HG02588 (cell line): ENCODE data around the gene MB.

ENCODE experiments used
- ATAC-seq: cut with Tn5 transposase; IDR thresholded peaks from one replicate; pipeline ENCODE4 v1.9.1; 2021; ENCODE audit warnings: mild to moderate bottlenecking, moderate library complexity; ENCODE audit not compliant: unreplicated experiment

MB gene

DNA sequence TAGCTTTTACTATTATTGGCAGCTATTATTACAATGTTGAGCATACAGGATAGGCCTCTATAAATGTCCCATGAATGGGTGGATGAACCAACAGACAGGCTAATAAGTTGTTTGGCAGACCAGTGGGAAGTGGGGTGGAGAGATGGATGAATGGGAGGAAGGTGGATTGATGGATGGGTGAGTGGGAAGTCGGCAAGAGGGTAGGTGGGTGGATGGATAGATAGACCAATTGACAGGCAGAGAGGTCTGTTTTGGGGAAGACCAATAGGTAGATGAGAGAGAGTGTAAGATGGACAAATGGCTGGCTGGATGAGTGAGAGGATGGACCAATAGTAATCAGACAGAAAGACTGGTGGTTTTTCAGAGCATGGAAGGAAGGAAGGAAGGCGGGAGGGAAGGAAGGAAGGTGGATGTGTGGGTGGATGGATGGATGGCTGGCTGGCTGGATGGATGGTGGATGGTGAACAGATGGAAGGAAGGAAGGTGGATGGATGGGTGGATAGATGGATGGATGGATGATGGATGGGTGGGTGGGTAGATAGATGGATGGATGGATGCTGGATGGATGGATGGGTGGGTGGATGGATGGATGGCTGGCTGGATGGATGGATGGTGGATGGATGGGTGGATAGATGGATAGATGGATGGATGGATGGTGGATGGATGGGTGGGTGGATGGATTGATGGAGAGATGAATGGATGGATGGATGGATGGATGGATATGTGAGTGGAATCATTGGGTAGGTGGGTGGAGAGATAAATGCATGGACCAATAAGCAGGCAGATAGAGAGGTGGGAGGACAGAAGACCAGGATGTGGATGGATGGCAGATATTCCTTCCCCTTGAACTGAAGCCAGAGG lies 39.1 kb downstream of the MB start:
- ATAC-seq, result no peak

DNA sequence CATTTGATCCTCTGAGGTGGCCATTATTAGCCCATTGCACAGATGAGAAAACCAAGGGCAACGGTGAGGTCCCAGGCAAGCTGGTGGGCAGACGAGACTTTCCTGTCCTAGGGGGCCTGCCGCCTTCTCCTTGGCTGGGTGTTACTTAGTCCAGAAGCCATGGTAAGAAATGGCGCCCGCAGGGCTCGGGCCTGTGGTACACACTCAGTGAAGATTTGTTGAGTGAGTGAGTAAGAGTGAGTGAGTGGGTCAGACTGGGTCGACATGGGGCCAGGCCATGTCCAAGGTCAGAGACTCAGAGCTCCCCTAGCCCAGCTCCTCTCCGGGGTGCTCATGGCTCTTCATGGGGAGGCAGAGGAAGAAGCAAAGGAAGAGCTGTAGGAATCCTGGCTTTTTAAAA lies 40.5 kb downstream of the MB start:
- ATAC-seq, result no peak

DNA sequence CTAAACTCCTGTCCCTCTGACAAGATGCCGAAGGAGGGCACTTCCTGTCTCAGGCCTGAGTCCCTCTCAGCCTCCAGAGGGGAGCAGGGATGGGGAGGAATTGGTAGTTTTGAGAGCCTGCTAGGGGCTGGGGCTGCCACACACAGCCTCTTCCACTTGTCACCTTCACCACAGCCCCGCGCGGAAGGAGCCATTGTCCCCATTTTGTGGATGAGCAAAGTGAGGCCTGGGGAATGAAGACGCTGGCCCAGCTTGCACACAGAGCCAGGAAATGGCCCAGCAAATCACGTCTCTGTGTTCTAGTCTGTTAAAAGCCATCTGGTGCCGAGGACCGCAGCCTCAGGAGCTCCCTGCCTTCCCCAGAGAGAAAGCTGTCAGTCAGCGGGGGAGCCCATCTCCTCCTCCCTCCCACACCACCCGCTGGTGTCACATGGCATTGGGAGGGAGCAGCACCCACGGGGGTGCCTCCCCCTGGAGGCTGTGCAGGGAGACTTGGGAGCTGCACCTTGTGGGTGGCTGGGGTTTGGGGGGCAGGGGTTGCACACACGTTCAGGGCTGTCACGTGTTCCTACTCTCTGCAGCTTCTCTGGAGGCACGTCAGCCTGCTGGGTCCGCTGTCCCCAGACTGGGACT lies 41.9 kb downstream of the MB start:
- ATAC-seq, result no peak

GRCh38 chr22:35572556-35572955 lies 44.6 kb downstream of the MB start:
- ATAC-seq, result no peak

DNA sequence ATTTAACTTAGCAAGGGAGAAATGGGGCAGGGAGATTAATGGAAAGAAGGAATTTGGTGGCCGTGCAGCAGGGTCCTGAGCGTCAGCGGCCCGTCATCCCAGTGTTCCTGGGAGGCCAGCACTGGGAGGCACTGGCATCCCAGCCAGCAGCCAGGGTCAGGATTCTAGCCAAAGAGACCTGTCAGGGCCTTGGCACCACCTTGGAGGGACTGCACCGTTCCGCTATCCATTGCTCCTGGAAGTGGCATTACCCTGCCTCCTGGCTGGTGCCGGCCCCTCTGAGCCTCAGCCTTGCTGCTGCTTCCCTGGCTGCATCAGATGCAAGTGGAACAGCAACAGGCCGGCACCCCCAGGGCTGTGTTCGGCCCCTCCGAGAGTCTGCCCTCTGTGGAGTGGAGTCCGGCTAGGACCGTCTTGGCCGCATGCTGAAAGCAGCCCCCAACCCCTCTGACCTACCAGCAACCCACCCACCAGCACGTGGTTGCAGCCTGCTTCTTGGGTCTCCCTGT lies 46.4 kb downstream of the MB start:
- no peak for ATAC-seq

GRCh38 chr22:35569916-35570315 lies 47.2 kb downstream of the MB start:
- ATAC-seq, result no peak

GRCh38 chr22:35568751-35569739 lies 48.1 kb downstream of the MB start:
- no peak for ATAC-seq

- ATAC-seq, result no peak
These were observed 49.6 kb downstream of the MB start for GRCh38 chr22:35567351-35568141.

GRCh38 chr22:35564975-35565867 lies 51.9 kb downstream of the MB start:
- ATAC-seq, result no peak

DNA sequence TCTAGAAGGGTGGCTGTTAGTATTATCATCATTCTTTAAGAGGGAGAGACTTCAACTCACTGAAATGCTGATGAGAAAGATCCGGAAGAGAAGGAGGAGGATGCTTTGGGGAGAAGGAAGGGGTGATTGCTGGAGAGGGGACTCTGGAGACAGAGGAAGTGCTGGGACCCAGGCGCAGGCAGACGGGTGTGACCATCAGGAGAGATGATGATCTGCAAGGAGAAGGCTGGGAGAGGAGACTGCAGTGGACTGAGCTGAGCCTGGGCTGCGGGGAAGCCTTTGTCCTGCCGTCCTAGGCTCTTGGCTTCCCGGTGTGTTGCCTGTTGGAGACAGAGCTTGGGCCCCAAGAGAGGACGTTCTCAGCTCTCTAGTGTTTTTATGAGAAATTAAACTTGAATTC lies 53.9 kb downstream of the MB start:
- no peak for ATAC-seq

DNA sequence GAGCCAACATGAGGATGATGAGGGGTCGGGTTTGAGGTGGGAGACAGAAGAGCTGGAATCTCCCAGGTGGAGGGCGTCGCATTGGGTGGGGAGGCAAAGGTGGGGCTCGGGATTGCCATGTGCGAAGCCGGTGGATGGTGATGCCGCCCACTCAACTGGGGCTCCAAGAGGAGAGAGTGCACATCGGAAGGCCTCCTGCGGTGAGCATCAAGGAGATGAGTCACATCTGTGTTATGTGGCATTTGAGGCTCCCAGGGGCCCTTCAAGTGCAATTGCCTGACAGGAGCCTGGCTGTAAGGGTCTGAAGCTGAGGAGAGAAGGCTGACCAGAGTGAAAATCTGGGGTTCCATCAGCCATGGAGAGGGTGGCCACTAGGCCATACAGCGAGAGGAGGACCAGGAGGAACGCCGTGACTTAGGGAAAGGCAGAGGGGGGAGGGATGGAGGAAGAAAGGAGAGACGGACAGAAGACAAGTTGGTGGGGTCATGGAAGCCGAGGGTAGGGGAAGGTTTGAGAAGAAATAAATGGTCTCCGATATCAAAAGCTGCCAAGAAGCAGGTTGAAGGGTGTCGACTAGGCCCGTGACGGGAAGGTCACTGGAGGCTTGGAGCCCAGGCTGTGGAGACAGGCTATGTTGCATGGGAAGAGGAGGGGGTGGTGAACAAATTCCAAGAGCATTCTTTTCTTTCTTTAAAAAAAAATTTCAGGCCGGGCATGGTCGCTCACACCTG lies 55.2 kb downstream of the MB start:
- no peak for ATAC-seq

GRCh38 chr22:35560824-35561223 lies 56.3 kb downstream of the MB start:
- no peak for ATAC-seq

GRCh38 chr22:35560366-35560765 lies 56.8 kb downstream of the MB start:
- no peak for ATAC-seq

GRCh38 chr22:35559354-35560005 lies 57.6 kb downstream of the MB start:
- ATAC-seq, result no peak

DNA sequence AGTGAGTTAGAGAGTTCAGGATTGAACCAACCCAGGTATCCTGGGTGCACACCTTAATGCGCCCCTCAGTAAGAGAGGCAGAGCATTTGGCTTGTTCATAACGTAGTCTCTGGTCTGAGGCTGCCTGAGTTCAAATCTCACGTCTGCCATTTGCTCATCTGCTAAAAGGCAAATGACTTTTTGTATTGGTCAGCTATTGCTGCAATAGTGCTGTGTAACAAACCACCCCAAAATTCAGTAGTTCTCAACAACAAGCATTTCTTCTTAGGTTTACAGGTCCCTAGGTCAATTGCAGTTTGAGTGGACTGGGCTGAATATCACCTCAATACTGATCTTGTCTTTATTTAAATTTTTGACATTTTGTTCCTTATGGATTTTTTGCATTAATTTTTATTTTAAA lies 58.4 kb downstream of the MB start:
- no peak for ATAC-seq

- no peak for ATAC-seq
These were observed 59.1 kb downstream of the MB start for GRCh38 chr22:35558031-35558430.
